Measurements from ENCODE around the gene OR10J5. TPM values are rescaled to one million over a fixed set of nuclear protein-coding genes. Genes with fewer than 3 reads are reported as not detected.

Gene OR10J5, protein sequence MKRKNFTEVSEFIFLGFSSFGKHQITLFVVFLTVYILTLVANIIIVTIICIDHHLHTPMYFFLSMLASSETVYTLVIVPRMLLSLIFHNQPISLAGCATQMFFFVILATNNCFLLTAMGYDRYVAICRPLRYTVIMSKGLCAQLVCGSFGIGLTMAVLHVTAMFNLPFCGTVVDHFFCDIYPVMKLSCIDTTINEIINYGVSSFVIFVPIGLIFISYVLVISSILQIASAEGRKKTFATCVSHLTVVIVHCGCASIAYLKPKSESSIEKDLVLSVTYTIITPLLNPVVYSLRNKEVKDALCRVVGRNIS
- total RNA-seq = not detected

DNA sequence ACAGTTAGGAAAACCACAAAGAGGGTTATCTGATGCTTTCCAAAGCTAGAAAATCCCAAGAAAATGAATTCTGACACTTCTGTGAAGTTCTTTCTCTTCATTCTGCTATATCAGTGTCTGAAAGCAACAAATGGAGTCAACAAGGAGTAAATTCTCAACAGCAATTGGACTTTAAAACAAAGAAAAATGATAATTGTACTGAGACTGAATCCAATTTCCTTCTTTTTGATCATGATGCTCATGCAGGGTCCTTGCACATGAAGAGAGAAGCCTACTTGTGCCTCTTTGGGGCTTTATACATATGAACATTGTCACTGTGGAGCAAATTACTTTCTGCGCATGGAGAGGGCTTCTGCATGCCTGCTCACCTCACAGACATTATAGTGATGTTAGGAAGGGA lies at the start of gene OR10J5:
TSS of gene OR10J5 (minus strand) at position 101 of the 400 bp plus-strand sequence. CDS start at position 101, 0 bp downstream.

Other genes with a start within 250 kb of the OR10J5 start
- 0.77 TPM for gene FCER1A, start 233.7 kb downstream of the OR10J5 start, total RNA-seq
- gene OR10J4, start 103.8 kb downstream of the OR10J5 start, total RNA-seq = not detected
- not detected for gene OR10J1, start 96.3 kb downstream of the OR10J5 start, total RNA-seq
- gene APCS, start 51.8 kb upstream of the OR10J5 start, total RNA-seq = not detected
- not detected for gene CRP, start 178.6 kb upstream of the OR10J5 start, total RNA-seq
- gene DUSP23, start 245.0 kb upstream of the OR10J5 start, total RNA-seq = 14.7 TPM